Measurements from ENCODE around the gene CREB3L2. TPM values are rescaled to one million over a fixed set of nuclear protein-coding genes. Genes with fewer than 3 reads are reported as not detected.

The CREB3L2 gene
- total and polyA plus RNA-seq, 2 of the 13 experiments (the other 11 are each of a cell fraction or from before 2014, with no cell fraction given) = 22.1 to 41.1 TPM

GRCh38 chr7:137940656-137941518, 61.0 kb downstream of the CREB3L2 start (continued):
- TF ChIP-seq PAXIP1 (CRISPR knock-in tag; conservative IDR thresholded peaks at IDR 0.05) = peak; percentile 69
- no peak for TF ChIP-seq SOX13 (IDR thresholded peaks at IDR 0.05)
- TF ChIP-seq SOX13 (CRISPR knock-in tag; conservative IDR thresholded peaks at IDR 0.05 in 1 of 2, IDR thresholded peaks at IDR 0.05 in 1 of 2) = peak in 1 of 2 experiments; percentile 29; a peak in 1 of 4 replicates
- no peak for TF ChIP-seq ELF3 (CRISPR knock-in tag; IDR thresholded peaks at IDR 0.05)
- TF ChIP-seq TRIM24 (CRISPR knock-in tag; IDR thresholded peaks at IDR 0.05) = no peak
- TF ChIP-seq JUND (CRISPR knock-in tag; IDR thresholded peaks at IDR 0.05) = no peak
- TF ChIP-seq AGO1 (IDR thresholded peaks at IDR 0.05; ENCODE audit: low read depth, low read length, poor library complexity, severe bottlenecking) = no peak
- 0 out of 2 replicates have a peak, but pooled peaks have one; percentile 4 for TF ChIP-seq CTCF (CRISPR knock-in tag; IDR thresholded peaks at IDR 0.05)
- no peak for TF ChIP-seq ZNF780A (CRISPR knock-in tag; IDR thresholded peaks at IDR 0.05)
- TF ChIP-seq AHDC1 (CRISPR knock-in tag; IDR thresholded peaks at IDR 0.05; ENCODE audit: borderline replicate concordance) = no peak
- no peak for TF ChIP-seq NFATC3 (CRISPR knock-in tag; IDR thresholded peaks at IDR 0.05)
- TF ChIP-seq SP5 (CRISPR knock-in tag; IDR thresholded peaks at IDR 0.05; ENCODE audit: borderline replicate concordance, low read depth) = no peak; the same call in 1 of the 2 replicates
- TF ChIP-seq FOXP4 (CRISPR knock-in tag; IDR thresholded peaks at IDR 0.05) = peak; percentile 51
- no peak for TF ChIP-seq SNAPC5 (CRISPR knock-in tag; IDR thresholded peaks at IDR 0.05; ENCODE audit: borderline replicate concordance)
